GM10266 (cell line): ENCODE results near the gene CYFIP1.

Experiments used
- DNase-seq: peaks from one replicate; pipeline ENCODE4 v3.0.0; 2012; ENCODE audit errors: extremely low spot score
- TF ChIP-seq, protein P1 (sequence below): IDR thresholded peaks from 2 replicates; pipeline ENCODE4 v1.5.1; 2012; ENCODE audit warnings: mild to moderate bottlenecking, low read depth; ENCODE audit not compliant: control insufficient read depth, insufficient read depth; ENCODE audit errors: missing control alignments

Gene CYFIP1

GRCh38 chr15:22827125-22827524 lies 153.0 kb downstream of the CYFIP1 start:
- TF ChIP-seq, protein P1, sequence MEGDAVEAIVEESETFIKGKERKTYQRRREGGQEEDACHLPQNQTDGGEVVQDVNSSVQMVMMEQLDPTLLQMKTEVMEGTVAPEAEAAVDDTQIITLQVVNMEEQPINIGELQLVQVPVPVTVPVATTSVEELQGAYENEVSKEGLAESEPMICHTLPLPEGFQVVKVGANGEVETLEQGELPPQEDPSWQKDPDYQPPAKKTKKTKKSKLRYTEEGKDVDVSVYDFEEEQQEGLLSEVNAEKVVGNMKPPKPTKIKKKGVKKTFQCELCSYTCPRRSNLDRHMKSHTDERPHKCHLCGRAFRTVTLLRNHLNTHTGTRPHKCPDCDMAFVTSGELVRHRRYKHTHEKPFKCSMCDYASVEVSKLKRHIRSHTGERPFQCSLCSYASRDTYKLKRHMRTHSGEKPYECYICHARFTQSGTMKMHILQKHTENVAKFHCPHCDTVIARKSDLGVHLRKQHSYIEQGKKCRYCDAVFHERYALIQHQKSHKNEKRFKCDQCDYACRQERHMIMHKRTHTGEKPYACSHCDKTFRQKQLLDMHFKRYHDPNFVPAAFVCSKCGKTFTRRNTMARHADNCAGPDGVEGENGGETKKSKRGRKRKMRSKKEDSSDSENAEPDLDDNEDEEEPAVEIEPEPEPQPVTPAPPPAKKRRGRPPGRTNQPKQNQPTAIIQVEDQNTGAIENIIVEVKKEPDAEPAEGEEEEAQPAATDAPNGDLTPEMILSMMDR, result no peak
- no peak for DNase-seq

DNA sequence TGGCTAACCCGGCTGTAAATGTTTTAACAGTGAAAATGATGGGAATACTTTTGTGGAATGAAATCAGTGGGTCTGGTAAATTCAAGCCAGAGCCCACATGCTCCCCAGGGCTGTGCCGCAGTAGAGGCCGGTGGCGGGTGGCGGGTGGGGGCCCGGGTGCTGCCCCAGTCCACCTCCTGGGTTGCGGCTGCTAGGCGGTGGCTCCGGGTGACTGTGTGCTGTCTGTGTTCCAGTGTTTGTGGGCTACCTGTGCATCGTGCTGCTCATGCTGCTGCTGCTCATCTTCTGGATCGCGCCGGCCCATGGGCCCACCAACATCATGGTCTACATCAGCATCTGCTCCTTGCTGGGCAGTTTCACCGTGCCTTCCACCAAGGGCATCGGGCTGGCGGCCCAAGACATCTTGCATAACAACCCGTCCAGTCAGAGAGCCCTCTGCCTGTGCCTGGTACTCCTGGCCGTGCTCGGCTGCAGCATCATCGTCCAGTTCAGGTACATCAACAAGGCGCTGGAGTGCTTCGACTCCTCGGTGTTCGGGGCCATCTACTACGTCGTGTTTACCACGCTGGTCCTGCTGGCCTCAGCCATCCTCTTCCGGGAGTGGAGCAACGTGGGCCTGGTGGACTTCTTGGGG lies 156.6 kb downstream of the CYFIP1 start:
- TF ChIP-seq, protein P1, result no peak
- DNase-seq, result no peak

DNA sequence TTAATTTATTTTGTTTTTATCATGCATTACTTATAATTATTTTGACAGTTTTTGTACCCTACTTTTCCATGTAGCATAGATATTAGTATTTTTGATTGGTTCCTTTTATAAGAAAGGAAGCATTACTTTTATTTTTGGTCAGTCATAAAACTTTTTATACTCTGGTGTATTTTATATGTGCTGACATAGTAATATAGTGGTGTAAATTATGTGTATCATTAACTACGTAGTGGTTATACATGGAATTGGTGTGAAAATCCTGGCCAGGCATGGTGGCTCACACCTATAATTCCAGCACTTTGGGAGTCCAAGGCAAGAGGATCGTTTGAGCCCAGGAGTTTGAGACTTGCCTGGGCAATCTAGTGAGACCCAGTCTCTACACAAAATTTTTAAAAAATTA lies 160.5 kb downstream of the CYFIP1 start:
- TF ChIP-seq, protein P1, result no peak
- DNase-seq, result no peak
